SK-N-SH (cell line): ENCODE data around the gene TMEM269. TPM values are rescaled to one million over a fixed set of nuclear protein-coding genes. Genes with fewer than 3 reads are reported as not detected.

ENCODE experiments used
- CTCF ChIA-PET: fragments of 300-600, 350-600 bp; formaldehyde crosslinking; extraction: SDS; loops from one replicate; lab custom pipeline; 2021; lab: Yijun Ruan, JAX
- POLR2A ChIA-PET: fragments of 350-600 bp; sonication (Branson Sonifier 250); formaldehyde crosslinking; extraction: SDS; loops from one replicate; lab custom pipeline; 2020; ENCODE audit warnings: antibody characterized with exemption, inconsistent platforms; lab: Yijun Ruan, JAX
- DNase-seq: peaks from one replicate; pipeline ENCODE4 v3.0.0; 2012
- H2AFZ ChIP-seq: fragments of 200-600 bp; sonication (generic); 2 replicates; pipeline ENCODE4 v1.8.1; 2016; ENCODE audit warnings: antibody characterized with exemption, mild to moderate bottlenecking, low read depth
- H3F3A ChIP-seq: fragments of 200-600 bp; sonication (generic); replicated peaks from 2 replicates; pipeline ENCODE3; 2016; ENCODE audit warnings: antibody characterized with exemption, mild to moderate bottlenecking; ENCODE audit not compliant: insufficient read depth
- H3K27ac ChIP-seq, 2 experiments: fragments of 200-500 bp in 1 of 2; fragments of 200-600 bp in 1 of 2; sonication (Bioruptor generic) in 1 of 2; sonication (generic), shearing (Covaris generic) in 1 of 2; 2 replicates each; pipeline versions ENCODE4 v1.5.1 to v1.6.1; 2014 to 2016; ENCODE audit warnings: low read depth in 2 of 2, inconsistent platforms in 1 of 2, low read length in 1 of 2, mild to moderate bottlenecking in 1 of 2, mixed read lengths in 1 of 2
- H3K27me3 ChIP-seq: fragments of 200-600 bp; sonication (generic), shearing (Covaris generic); 2 replicates; pipeline ENCODE4 v1.6.1; 2016; ENCODE audit warnings: mixed run types; ENCODE audit not compliant: insufficient read depth
- H3K36me3 ChIP-seq, 2 experiments: fragments of 200-500 bp in 1 of 2; fragments of 200-600 bp in 1 of 2; sonication (Bioruptor generic) in 1 of 2; sonication (generic) in 1 of 2; replicated peaks in 1 of 2; 2 replicates each; pipeline versions ENCODE3 to v1.5.1; 2014 to 2016; ENCODE audit warnings: low read length in 1 of 2, mild to moderate bottlenecking in 1 of 2; ENCODE audit not compliant: insufficient read depth in 2 of 2, control insufficient read depth in 1 of 2
- H3K4me1 ChIP-seq, 2 experiments: fragments of 200-500 bp in 1 of 2; fragments of 200-600 bp in 1 of 2; sonication (Bioruptor generic) in 1 of 2; sonication (generic), shearing (Covaris generic) in 1 of 2; 2 replicates each; pipeline versions ENCODE4 v1.5.1 to v1.6.1; 2014 to 2016; ENCODE audit warnings: low read depth in 1 of 2, low read length in 1 of 2, mixed run types in 1 of 2; ENCODE audit not compliant: insufficient read depth in 2 of 2, control insufficient read depth in 1 of 2
- H3K4me2 ChIP-seq: fragments of 200-600 bp; sonication (generic), shearing (Covaris generic); 2 replicates; pipeline ENCODE4 v1.6.1; 2017; ENCODE audit warnings: mixed run types
- H3K4me3 ChIP-seq, 2 experiments: fragments of 200-500 bp in 1 of 2; fragments of 200-600 bp in 1 of 2; sonication (Bioruptor generic) in 1 of 2; sonication (generic), shearing (Covaris generic) in 1 of 2; 2 replicates each; pipeline versions ENCODE4 v1.5.1 to v1.8.1; 2014 to 2016; ENCODE audit warnings: low read depth in 2 of 2, inconsistent platforms in 1 of 2, low read length in 1 of 2, mild to moderate bottlenecking in 1 of 2, mixed read lengths in 1 of 2, moderate library complexity in 1 of 2
- H3K79me2 ChIP-seq: fragments of 200-600 bp; sonication (generic); 2 replicates; pipeline ENCODE4 v1.8.1; 2017; ENCODE audit warnings: mild to moderate bottlenecking; ENCODE audit not compliant: insufficient read depth
- H3K9ac ChIP-seq: fragments of 200-600 bp; sonication (generic); 2 replicates; pipeline ENCODE4 v1.6.1; 2017; ENCODE audit warnings: mixed run types
- H3K9me2 ChIP-seq: fragments of 200-600 bp; sonication (generic); 2 replicates; pipeline ENCODE4 v1.6.1; 2017; ENCODE audit warnings: mixed run types
- H3K9me3 ChIP-seq: fragments of 200-600 bp; sonication (generic); 2 replicates; pipeline ENCODE4 v1.6.1; 2017; ENCODE audit warnings: mixed run types, mild to moderate bottlenecking, moderate library complexity
- H4K20me1 ChIP-seq: fragments of 200-600 bp; sonication (generic); 2 replicates; pipeline ENCODE4 v1.6.1; 2017; ENCODE audit warnings: mild to moderate bottlenecking, mixed run types; ENCODE audit not compliant: insufficient read depth
- CHD2 ChIP-seq: fragments of 150-350 bp; IDR thresholded peaks from 2 replicates; pipeline ENCODE4 v1.6.1; 2018; ENCODE audit warnings: low read length; ENCODE audit not compliant: partially characterized antibody
- ELF1 ChIP-seq: IDR thresholded peaks from 2 replicates; pipeline ENCODE4 v1.4.0; 2012
- EP300 ChIP-seq, 2 experiments: IDR thresholded peaks; 2 replicates each; pipeline versions ENCODE4 v1.4.0 to v1.6.1; 2012; ENCODE audit warnings: borderline replicate concordance in 1 of 2, low read depth in 1 of 2, low read length in 1 of 2
- FOSL2 ChIP-seq: IDR thresholded peaks from 2 replicates; pipeline ENCODE4 v1.4.0; 2012; ENCODE audit warnings: low read depth, mild to moderate bottlenecking, moderate library complexity, borderline replicate concordance
- FOXJ3 ChIP-seq: sonication (generic); formaldehyde crosslinking; IDR thresholded peaks from 2 replicates; pipeline ENCODE4 v1.5.1; 2020; ENCODE audit warnings: mild to moderate bottlenecking, missing genetic modification reagents
- GABPA ChIP-seq: IDR thresholded peaks from 2 replicates; pipeline ENCODE4 v1.4.0; 2012; ENCODE audit warnings: low read depth, mild to moderate bottlenecking
- IRF3 ChIP-seq: fragments of 150-350 bp; IDR thresholded peaks from 2 replicates; pipeline ENCODE4 v1.6.1; 2016; ENCODE audit warnings: mild to moderate bottlenecking, low read depth, low read length
- MAX ChIP-seq: IDR thresholded peaks from 2 replicates; pipeline ENCODE4 v1.4.0; 2012; ENCODE audit warnings: low read depth
- MEF2A ChIP-seq: IDR thresholded peaks from 2 replicates; pipeline ENCODE4 v1.4.0; 2012; ENCODE audit warnings: low read depth, borderline replicate concordance
- PBX3 ChIP-seq: IDR thresholded peaks from 2 replicates; pipeline ENCODE4; 2012
- POLR2AphosphoS5 ChIP-seq: IDR thresholded peaks from 2 replicates; pipeline ENCODE4 v1.6.1; 2012; ENCODE audit warnings: low read depth, low read length
- RCOR1 ChIP-seq: fragments of 150-350 bp; IDR thresholded peaks from 2 replicates; pipeline ENCODE4 v1.6.1; 2017; ENCODE audit warnings: antibody characterized with exemption, low read length
- RXRA ChIP-seq: IDR thresholded peaks from 2 replicates; pipeline ENCODE4 v1.4.0; 2012; ENCODE audit warnings: low read depth, mild to moderate bottlenecking, borderline replicate concordance
- SMC3 ChIP-seq: IDR thresholded peaks from 2 replicates; pipeline ENCODE4 v1.6.1; 2012; ENCODE audit warnings: low read depth, low read length, improper control_type of control experiment
- USF1 ChIP-seq: IDR thresholded peaks from 2 replicates; pipeline ENCODE4 v1.4.0; 2012; ENCODE audit warnings: low read depth, borderline replicate concordance
- ZBTB33 ChIP-seq: IDR thresholded peaks from 2 replicates; pipeline ENCODE4 v1.4.0; 2012; ENCODE audit warnings: low read depth, borderline replicate concordance
- WGBS: methylation state at CpG from one replicate; pipeline ENCODE4 v1.1.6; 2017; ENCODE audit warnings: low lambda C conversion rate; 5-methylcytosine and 5-hydroxymethylcytosine counted together
- polyA plus RNA-seq, 3 experiments: library from polyadenylated mRNA; depleted of rRNA; stranded (reverse); fragments of >200 nt; gene quantifications; 2 replicates each; pipeline ENCODE4 v1.2.3, GENCODE V29; 2012

Gene TMEM269
- polyA plus RNA-seq, 1 of the 3 experiments (the other 2 are of a cell fraction), result 0.05 TPM

- 87% methylated on average over 15 of the region's 19 CpGs for WGBS
- Histone ChIP-seq H4K20me1 (no peaks in the 10 kb centered on the region), H3K9me3 (no peaks in the 10 kb centered on the region), H3F3A (no peaks in the 10 kb centered on the region), H3K4me2 (no peak overlapping the region), H3K4me1 (peaks cover 0 to 20% of the 10 kb centered on the region in 2 experiments; a peak in 1 of 4 replicates), H3K9ac (no peak overlapping the region), H3K79me2 (no peaks in the 10 kb centered on the region), H3K27ac (no peak overlapping the region), H3K9me2 (no peaks in the 10 kb centered on the region), H3K36me3 (peaks cover under 1 to 2% of the 10 kb centered on the region in 2 experiments), H2AFZ (no peak overlapping the region), H3K27me3 (no peaks in the 10 kb centered on the region), H3K4me3 (no peak overlapping the region)
- no peak for TF ChIP-seq RCOR1
- ChIA-PET POLR2A (no interaction called here), CTCF (interaction anchor here (1.1 to 1.7 kb wide), 3 partner anchors 51 to 594 kb away, joined by 3 to 4 read pairs (median 3); no protein-coding TSS in a partner anchor)
- DNase-seq, result peak; percentile 25
Observed at GRCh38 chr1:42740851-42741580, 43.8 kb upstream of the TMEM269 start.

- CTCF ChIA-PET, result no interaction called here
- POLR2A ChIA-PET, result no interaction called here
- no peak overlapping the region for H3K9ac ChIP-seq
- no peak overlapping the region for H3K4me2 ChIP-seq
- no peak overlapping the region for H3K4me3 ChIP-seq
- TF ChIP-seq ZBTB33 (no peak), ELF1 (no peak), SMC3 (no peak), FOXJ3 (CRISPR knock-in tag) (no peak), FOSL2 (no peak)
- no peaks in the 10 kb centered on the region for H4K20me1 ChIP-seq
- no peak overlapping the region for H3K27ac ChIP-seq
- no peaks in the 10 kb centered on the region for H3K9me3 ChIP-seq
- no peaks in the 10 kb centered on the region for H3F3A ChIP-seq
- H2AFZ ChIP-seq, result no peak overlapping the region
- H3K36me3 ChIP-seq, result peaks cover 7 to 8% of the 10 kb centered on the region in 2 experiments
- 83% methylated on average over 2 of the region's 4 CpGs for WGBS
- no peaks in the 10 kb centered on the region for H3K9me2 ChIP-seq
- no peak for DNase-seq
- no peaks in the 10 kb centered on the region for H3K79me2 ChIP-seq
- H3K4me1 ChIP-seq, result peaks cover 0 to 20% of the 10 kb centered on the region in 2 experiments; a peak in 1 of 4 replicates
- H3K27me3 ChIP-seq, result no peaks in the 10 kb centered on the region
Observed at GRCh38 chr1:42741706-42742105, 43.1 kb upstream of the TMEM269 start.

GRCh38 chr1:42742141-42742540, 42.6 kb upstream of the TMEM269 start:
- Histone ChIP-seq H4K20me1 (no peaks in the 10 kb centered on the region), H3K4me2 (no peak overlapping the region), H3K4me1 (peaks cover 0 to 20% of the 10 kb centered on the region in 2 experiments; a peak in 1 of 4 replicates), H3K9me2 (no peaks in the 10 kb centered on the region), H3K27me3 (no peaks in the 10 kb centered on the region), H3K9me3 (no peaks in the 10 kb centered on the region), H2AFZ (no peak overlapping the region), H3K4me3 (no peak overlapping the region), H3F3A (no peaks in the 10 kb centered on the region), H3K79me2 (no peaks in the 10 kb centered on the region), H3K9ac (no peak overlapping the region), H3K27ac (no peak overlapping the region), H3K36me3 (peaks cover 8 to 11% of the 10 kb centered on the region in 2 experiments)
- DNase-seq, result no peak
- WGBS, result 87% methylated on average over 7 of the region's 8 CpGs
- ChIA-PET POLR2A (no interaction called here), CTCF (interaction anchor here (0.5 to 2.6 kb wide), 4 partner anchors 14 to 433 kb away, joined by 3 to 15 read pairs (median 4); no protein-coding TSS in a partner anchor)
- no peak for TF ChIP-seq RXRA
- TF ChIP-seq EP300 (IDR thresholded peaks at IDR 0.05; ENCODE audit: borderline replicate concordance in 1 of 2, low read depth in 1 of 2, low read length in 1 of 2), result no peak
- no peak for TF ChIP-seq IRF3
- no peak for TF ChIP-seq GABPA
- TF ChIP-seq PBX3, result no peak
- TF ChIP-seq ELF1, result no peak
- TF ChIP-seq MAX, result no peak
- no peak for TF ChIP-seq USF1
- no peak for TF ChIP-seq POLR2AphosphoS5
- TF ChIP-seq CHD2, result no peak
- TF ChIP-seq MEF2A, result no peak
- TF ChIP-seq, all 33 proteins: peak for 0
